SK-N-SH treated with all-trans-retinoic acid at 6 μM for 48 hours (cell line): ENCODE data around the gene AGPAT4.

Experiments
- ARNTL ChIP-seq: fragments of 450-650 bp; formaldehyde crosslinking; IDR thresholded peaks from 2 replicates; pipeline ENCODE4 v1.5.0; 2020; ENCODE audit warnings: low read depth, mild to moderate bottlenecking, moderate library complexity, borderline replicate concordance
- ISL1 ChIP-seq: fragments of 250-450 bp; sonication (Bioruptor Pico); IDR thresholded peaks from 2 replicates; pipeline ENCODE4 v2.1.2; 2022; ENCODE audit warnings: mild to moderate bottlenecking, moderate library complexity
- PATZ1 ChIP-seq: fragments of 250-450 bp; sonication (Bioruptor Pico); IDR thresholded peaks from 2 replicates; pipeline ENCODE4 v1.8.0; 2020; ENCODE audit warnings: mild to moderate bottlenecking, moderate library complexity, borderline replicate concordance
- POU6F1 ChIP-seq: fragments of 250-450 bp; sonication (Bioruptor Pico); IDR thresholded peaks from 2 replicates; pipeline ENCODE4 v1.8.0; 2021; ENCODE audit warnings: low read depth, mild to moderate bottlenecking, moderate library complexity, borderline replicate concordance
- PPARA ChIP-seq: fragments of 250-450 bp; sonication (Bioruptor Pico); IDR thresholded peaks from 2 replicates; pipeline ENCODE4 v1.5.0; 2020; ENCODE audit warnings: mild to moderate bottlenecking, borderline replicate concordance
- RARB ChIP-seq: fragments of 250-450 bp; sonication (Bioruptor Pico); IDR thresholded peaks from 2 replicates; pipeline ENCODE4 v1.8.0; 2021; ENCODE audit warnings: mild to moderate bottlenecking, moderate library complexity
- SNAI2 ChIP-seq: fragments of 250-450 bp; sonication (Bioruptor Pico); IDR thresholded peaks from 2 replicates; pipeline ENCODE4 v1.5.0; 2020; ENCODE audit warnings: mild to moderate bottlenecking, moderate library complexity
- TCF4 ChIP-seq: fragments of 250-450 bp; sonication (Bioruptor Pico); IDR thresholded peaks from 2 replicates; pipeline ENCODE4 v1.8.0; 2021; ENCODE audit warnings: mild to moderate bottlenecking, moderate library complexity, borderline replicate concordance
- TOX ChIP-seq: fragments of 250-450 bp; sonication (Bioruptor Pico); IDR thresholded peaks from 2 replicates; pipeline ENCODE4 v1.8.0; 2021; ENCODE audit warnings: mild to moderate bottlenecking, moderate library complexity, borderline replicate concordance
- ZNF565 ChIP-seq: fragments of 450-650 bp; formaldehyde crosslinking; conservative IDR thresholded peaks from 2 replicates; pipeline ENCODE4 v1.5.0; 2020; ENCODE audit warnings: low read depth, mild to moderate bottlenecking, moderate library complexity
- TF ChIP-seq, protein P1 (sequence below): fragments of 250-450 bp; sonication (Bioruptor Pico); IDR thresholded peaks from 2 replicates; pipeline ENCODE4 v1.5.1; 2020; ENCODE audit warnings: low read depth, mild to moderate bottlenecking, moderate library complexity

DNA sequence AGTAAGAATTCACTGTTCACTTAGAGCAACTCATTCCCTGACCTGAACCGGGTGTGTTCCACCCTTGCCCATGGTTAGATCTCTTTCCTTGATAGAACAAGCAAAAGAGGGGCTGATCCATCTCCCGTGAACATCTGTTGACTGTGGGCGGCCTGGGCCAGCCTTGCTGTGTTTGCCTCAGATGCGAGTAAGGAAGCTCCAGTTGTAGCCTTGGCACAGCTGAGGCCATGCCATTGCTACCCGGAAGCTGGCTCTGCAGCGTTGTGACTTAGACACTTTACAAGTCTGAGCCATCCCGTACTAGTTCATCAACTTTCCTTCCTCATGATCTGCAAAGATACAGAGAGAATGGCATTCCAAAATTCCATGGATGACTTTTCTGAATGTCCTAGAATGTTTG lies 143.3 kb downstream of the AGPAT4 start:
- TF ChIP-seq TCF4 (no peak), ISL1 (CRISPR knock-in tag) (no peak), ARNTL (CRISPR knock-in tag) (no peak), PATZ1 (CRISPR knock-in tag) (no peak), SNAI2 (CRISPR knock-in tag) (no peak), ZNF565 (CRISPR knock-in tag) (no peak), PPARA (CRISPR knock-in tag) (no peak), POU6F1 (CRISPR knock-in tag) (no peak), TOX (CRISPR knock-in tag) (no peak), RARB (no peak)
- TF ChIP-seq, protein P1, sequence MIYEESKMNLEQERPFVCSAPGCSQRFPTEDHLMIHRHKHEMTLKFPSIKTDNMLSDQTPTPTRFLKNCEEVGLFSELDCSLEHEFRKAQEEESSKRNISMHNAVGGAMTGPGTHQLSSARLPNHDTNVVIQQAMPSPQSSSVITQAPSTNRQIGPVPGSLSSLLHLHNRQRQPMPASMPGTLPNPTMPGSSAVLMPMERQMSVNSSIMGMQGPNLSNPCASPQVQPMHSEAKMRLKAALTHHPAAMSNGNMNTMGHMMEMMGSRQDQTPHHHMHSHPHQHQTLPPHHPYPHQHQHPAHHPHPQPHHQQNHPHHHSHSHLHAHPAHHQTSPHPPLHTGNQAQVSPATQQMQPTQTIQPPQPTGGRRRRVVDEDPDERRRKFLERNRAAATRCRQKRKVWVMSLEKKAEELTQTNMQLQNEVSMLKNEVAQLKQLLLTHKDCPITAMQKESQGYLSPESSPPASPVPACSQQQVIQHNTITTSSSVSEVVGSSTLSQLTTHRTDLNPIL (CRISPR knock-in tag), result no peak
